Liver (tissue), 3 donors: ENCODE measurements around the gene CPNE4.

Source experiments
- ATF3 ChIP-seq: IDR thresholded peaks from 2 replicates; pipeline ENCODE4 v1.6.1; 2016; ENCODE audit warnings: antibody characterized with exemption
- CTCF ChIP-seq: fragments of 150-350 bp; IDR thresholded peaks from 2 replicates; pipeline ENCODE4 v1.5.1; 2017; ENCODE audit warnings: improper control_type of control experiment, low read depth, low read length; ENCODE audit not compliant: missing input control
- EGR1 ChIP-seq, 2 donors: IDR thresholded peaks; 2 replicates each; pipeline ENCODE4 v1.6.1; 2016 to 2018; ENCODE audit warnings: antibody characterized with exemption in 2 of 2, low read depth in 2 of 2
- FOXA1 ChIP-seq: IDR thresholded peaks from 2 replicates; pipeline ENCODE4 v1.6.1; 2016; ENCODE audit warnings: antibody characterized with exemption
- GABPA ChIP-seq, 2 donors: IDR thresholded peaks in 1 of 2; conservative IDR thresholded peaks in 1 of 2; 2 replicates each; pipeline ENCODE4 v1.6.1; 2016; ENCODE audit warnings: antibody characterized with exemption in 2 of 2, mild to moderate bottlenecking in 1 of 2, moderate library complexity in 1 of 2
- HNF4A ChIP-seq, 2 donors: conservative IDR thresholded peaks; 2 replicates each; pipeline ENCODE4 v1.6.1; 2016; ENCODE audit warnings: antibody characterized with exemption in 2 of 2, mild to moderate bottlenecking in 2 of 2
- HNF4G ChIP-seq: IDR thresholded peaks from 2 replicates; pipeline ENCODE4 v1.6.1; 2016; ENCODE audit warnings: antibody characterized with exemption
- JUND ChIP-seq, 2 donors: IDR thresholded peaks; 2 replicates each; pipeline ENCODE4 v1.6.1; 2016; ENCODE audit warnings: antibody characterized with exemption in 2 of 2
- RAD21 ChIP-seq, 2 donors: IDR thresholded peaks; 2 replicates each; pipeline ENCODE4 v1.6.1; 2016; ENCODE audit warnings: antibody characterized with exemption in 2 of 2, mild to moderate bottlenecking in 2 of 2
- REST ChIP-seq: IDR thresholded peaks from 2 replicates; pipeline ENCODE4 v1.6.1; 2016; ENCODE audit warnings: antibody characterized with exemption, mild to moderate bottlenecking
- SP1 ChIP-seq: IDR thresholded peaks from 2 replicates; pipeline ENCODE4 v1.6.1; 2018; ENCODE audit warnings: antibody characterized with exemption, mild to moderate bottlenecking
- TAF1 ChIP-seq: conservative IDR thresholded peaks from 2 replicates; pipeline ENCODE4 v1.6.1; 2016; ENCODE audit warnings: antibody characterized with exemption, mild to moderate bottlenecking
- YY1 ChIP-seq: IDR thresholded peaks from 2 replicates; pipeline ENCODE4 v1.6.1; 2016; ENCODE audit warnings: antibody characterized with exemption, mild to moderate bottlenecking
- ZBTB33 ChIP-seq: IDR thresholded peaks from 2 replicates; pipeline ENCODE4 v1.6.1; 2016; ENCODE audit warnings: antibody characterized with exemption
- donor health status: healthy.
- donor health status: healthy.

- TF ChIP-seq CTCF (no peak), ZBTB33 (no peak), REST (no peak), ATF3 (no peak), JUND (IDR thresholded peaks at IDR 0.05) (no peak), TAF1 (no peak), FOXA1 (no peak), YY1 (no peak), HNF4A (conservative IDR thresholded peaks at IDR 0.05) (no peak), EGR1 (IDR thresholded peaks at IDR 0.05; ENCODE audit: low read depth in 2 of 2) (no peak), RAD21 (IDR thresholded peaks at IDR 0.05) (no peak), HNF4G (no peak), GABPA (IDR thresholded peaks at IDR 0.05 in 1 of 2, conservative IDR thresholded peaks at IDR 0.05 in 1 of 2) (no peak), SP1 (no peak)
Observed at GRCh38 chr3:131903988-131904415, 130.8 kb downstream of the CPNE4 start.
